ENCODE results near the gene DUSP16.

The DUSP16 gene

DNA sequence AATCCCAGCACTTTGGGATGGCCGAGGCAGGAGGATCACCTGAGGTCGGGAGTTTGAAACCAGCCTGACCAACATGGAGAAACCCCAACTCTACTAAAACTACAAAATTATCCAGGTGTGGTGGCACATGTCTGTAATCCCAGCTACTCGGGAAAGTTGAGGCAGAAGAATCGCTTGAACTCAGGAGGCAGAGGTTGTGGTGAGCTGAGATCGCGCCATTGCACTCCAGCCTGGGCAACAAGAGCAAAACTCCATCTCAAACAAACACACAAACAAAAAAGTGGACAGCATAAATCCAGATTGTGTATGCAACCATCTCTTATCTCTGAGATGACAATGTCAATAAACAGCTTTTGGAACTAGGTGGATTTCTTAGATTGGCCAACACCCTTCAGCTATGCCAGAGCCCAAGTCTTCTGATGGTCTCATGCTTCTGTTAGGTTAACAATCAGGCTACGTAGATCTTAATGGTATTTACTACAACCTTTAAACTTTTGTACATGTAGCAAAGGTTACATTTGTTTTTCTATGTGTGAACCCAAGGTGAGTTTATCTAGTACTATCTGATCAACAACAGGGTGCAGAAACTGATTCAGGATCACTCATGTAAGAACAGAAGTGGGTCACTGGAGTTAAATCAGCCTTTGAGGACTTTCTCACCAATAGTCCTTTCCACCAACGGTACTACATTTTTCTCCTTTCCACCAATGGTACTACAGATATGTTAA is 73.7 kb downstream of the DUSP16 start:
- TF ChIP-seq, protein P1, sequence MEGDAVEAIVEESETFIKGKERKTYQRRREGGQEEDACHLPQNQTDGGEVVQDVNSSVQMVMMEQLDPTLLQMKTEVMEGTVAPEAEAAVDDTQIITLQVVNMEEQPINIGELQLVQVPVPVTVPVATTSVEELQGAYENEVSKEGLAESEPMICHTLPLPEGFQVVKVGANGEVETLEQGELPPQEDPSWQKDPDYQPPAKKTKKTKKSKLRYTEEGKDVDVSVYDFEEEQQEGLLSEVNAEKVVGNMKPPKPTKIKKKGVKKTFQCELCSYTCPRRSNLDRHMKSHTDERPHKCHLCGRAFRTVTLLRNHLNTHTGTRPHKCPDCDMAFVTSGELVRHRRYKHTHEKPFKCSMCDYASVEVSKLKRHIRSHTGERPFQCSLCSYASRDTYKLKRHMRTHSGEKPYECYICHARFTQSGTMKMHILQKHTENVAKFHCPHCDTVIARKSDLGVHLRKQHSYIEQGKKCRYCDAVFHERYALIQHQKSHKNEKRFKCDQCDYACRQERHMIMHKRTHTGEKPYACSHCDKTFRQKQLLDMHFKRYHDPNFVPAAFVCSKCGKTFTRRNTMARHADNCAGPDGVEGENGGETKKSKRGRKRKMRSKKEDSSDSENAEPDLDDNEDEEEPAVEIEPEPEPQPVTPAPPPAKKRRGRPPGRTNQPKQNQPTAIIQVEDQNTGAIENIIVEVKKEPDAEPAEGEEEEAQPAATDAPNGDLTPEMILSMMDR (IDR thresholded peaks at IDR 0.05; ENCODE audit: borderline replicate concordance, extremely low read depth, low read length, poor library complexity, severe bottlenecking): no peak
- TF ChIP-seq EZH2 (IDR thresholded peaks at IDR 0.05; ENCODE audit: borderline replicate concordance, low read depth, low read length, severe bottlenecking): no peak
- Histone ChIP-seq H3K27ac (ENCODE audit: low read length) (no peak overlapping the region), H3K36me3 (ENCODE audit: insufficient read depth, low read length) (no peaks in the 10 kb centered on the region), H3K79me2 (ENCODE audit: insufficient read depth, low read length) (no peaks in the 10 kb centered on the region), H4K20me1 (ENCODE audit: insufficient read depth, low read length) (no peaks in the 10 kb centered on the region), H3K4me1 (ENCODE audit: insufficient read depth, low read length) (no peaks in the 10 kb centered on the region), H3K9me3 (ENCODE audit: insufficient read depth, low read length, severe bottlenecking) (no peaks in the 10 kb centered on the region), H3K9ac (ENCODE audit: low read depth, low read length) (no peak overlapping the region), H2AFZ (ENCODE audit: low read depth, low read length) (no peak overlapping the region), H3K4me2 (ENCODE audit: insufficient read depth, low read length) (no peak overlapping the region), H3K27me3 (ENCODE audit: insufficient read depth, low read length, poor library complexity) (no peaks in the 10 kb centered on the region), H3K4me3 (ENCODE audit: low read depth in 1 of 2, low read length in 2 of 2) (no peak overlapping the region)
- no peak for ATAC-seq (ENCODE audit: insufficient read depth, low read depth)
- DNase-seq: no peak

DNA sequence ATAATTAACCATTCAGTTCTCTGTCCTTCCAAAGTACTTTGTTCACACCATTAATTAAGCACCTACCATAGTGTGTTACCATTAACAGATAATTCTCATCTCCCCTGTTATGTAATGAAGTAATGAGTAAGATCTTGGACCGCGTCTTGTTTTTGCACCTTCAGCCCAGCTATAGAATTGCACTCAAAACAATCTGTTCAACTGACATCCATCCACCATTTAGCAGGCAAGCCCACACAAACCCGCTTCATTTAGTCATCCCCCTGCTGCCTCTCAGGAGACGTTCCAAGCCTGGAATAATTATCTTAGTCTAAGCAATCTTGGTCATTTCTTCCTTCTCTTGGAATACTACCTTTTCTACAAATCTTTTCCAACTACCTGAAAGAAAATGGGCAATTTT is 74.4 kb downstream of the DUSP16 start:
- H3K4me3 ChIP-seq (ENCODE audit: low read depth in 1 of 2, low read length in 2 of 2): no peak overlapping the region
- DNase-seq (no peak), ATAC-seq (ENCODE audit: insufficient read depth, low read depth) (no peak)
- H3K4me1 ChIP-seq (ENCODE audit: insufficient read depth, low read length): no peaks in the 10 kb centered on the region
- H3K27ac ChIP-seq (ENCODE audit: low read length): no peak overlapping the region
- H2AFZ ChIP-seq (ENCODE audit: low read depth, low read length): no peak overlapping the region
- H3K4me2 ChIP-seq (ENCODE audit: insufficient read depth, low read length): no peak overlapping the region
- H4K20me1 ChIP-seq (ENCODE audit: insufficient read depth, low read length): no peaks in the 10 kb centered on the region
- TF ChIP-seq EZH2 (IDR thresholded peaks at IDR 0.05; ENCODE audit: borderline replicate concordance, low read depth, low read length, severe bottlenecking): no peak
- TF ChIP-seq, protein P1 (IDR thresholded peaks at IDR 0.05; ENCODE audit: borderline replicate concordance, extremely low read depth, low read length, poor library complexity, severe bottlenecking): no peak
- H3K36me3 ChIP-seq (ENCODE audit: insufficient read depth, low read length): no peaks in the 10 kb centered on the region
- no peaks in the 10 kb centered on the region for H3K27me3 ChIP-seq (ENCODE audit: insufficient read depth, low read length, poor library complexity)
- H3K79me2 ChIP-seq (ENCODE audit: insufficient read depth, low read length): no peaks in the 10 kb centered on the region
- no peaks in the 10 kb centered on the region for H3K9me3 ChIP-seq (ENCODE audit: insufficient read depth, low read length, severe bottlenecking)
- H3K9ac ChIP-seq (ENCODE audit: low read depth, low read length): no peak overlapping the region

DNA sequence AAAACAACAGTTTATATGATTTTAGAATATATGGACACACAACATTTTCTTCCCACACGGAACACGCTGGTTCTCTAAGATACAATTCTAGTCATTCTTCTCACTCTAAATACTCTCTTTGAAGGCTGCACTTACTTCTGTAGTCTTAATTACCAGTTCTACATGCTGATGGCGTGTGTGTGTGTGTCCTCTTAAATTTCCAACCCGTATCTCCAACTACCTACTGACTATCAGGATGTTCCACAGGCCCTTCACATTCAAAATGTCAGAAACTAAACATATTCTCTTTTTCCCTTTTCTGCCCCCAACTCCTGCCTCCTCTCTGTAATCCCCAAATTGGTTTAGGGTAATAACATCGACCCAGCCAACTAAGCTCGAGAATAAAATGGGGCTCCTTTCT is 75.2 kb downstream of the DUSP16 start:
- TF ChIP-seq EZH2 (IDR thresholded peaks at IDR 0.05; ENCODE audit: borderline replicate concordance, low read depth, low read length, severe bottlenecking): no peak
- TF ChIP-seq, protein P1 (IDR thresholded peaks at IDR 0.05; ENCODE audit: borderline replicate concordance, extremely low read depth, low read length, poor library complexity, severe bottlenecking): no peak
- H3K4me3 ChIP-seq (ENCODE audit: low read depth in 1 of 2, low read length in 2 of 2): no peak overlapping the region
- H3K36me3 ChIP-seq (ENCODE audit: insufficient read depth, low read length): peaks cover 1% of the 10 kb centered on the region; the same call in 1 of the 2 replicates

More for the DNA sequence above, 75.2 kb downstream of the DUSP16 start:
- Histone ChIP-seq H3K9me3 (ENCODE audit: insufficient read depth, low read length, severe bottlenecking) (no peaks in the 10 kb centered on the region), H3K9ac (ENCODE audit: low read depth, low read length) (no peak overlapping the region), H3K27ac (ENCODE audit: low read length) (no peak overlapping the region), H3K4me1 (ENCODE audit: insufficient read depth, low read length) (no peaks in the 10 kb centered on the region), H2AFZ (ENCODE audit: low read depth, low read length) (no peak overlapping the region), H3K27me3 (ENCODE audit: insufficient read depth, low read length, poor library complexity) (no peaks in the 10 kb centered on the region), H3K4me2 (ENCODE audit: insufficient read depth, low read length) (no peak overlapping the region), H3K79me2 (ENCODE audit: insufficient read depth, low read length) (no peaks in the 10 kb centered on the region), H4K20me1 (ENCODE audit: insufficient read depth, low read length) (no peaks in the 10 kb centered on the region)
- ATAC-seq (ENCODE audit: insufficient read depth, low read depth) (no peak), DNase-seq (no peak)
